Loucy (cell line): ENCODE data around the gene SIPA1L3.

Experiments used
- EZH2phosphoT487 ChIP-seq: fragments of 200-600 bp; IDR thresholded peaks from 2 replicates; pipeline ENCODE4 v1.6.1; 2018; ENCODE audit warnings: antibody characterized with exemption, mild to moderate bottlenecking, moderate library complexity, borderline replicate concordance
- TF ChIP-seq, protein P1 (sequence below): fragments of 200-600 bp; sonication (generic); conservative IDR thresholded peaks from 2 replicates; pipeline ENCODE4 v1.5.1; 2014; ENCODE audit warnings: mild to moderate bottlenecking, antibody characterized with exemption, low read length

DNA sequence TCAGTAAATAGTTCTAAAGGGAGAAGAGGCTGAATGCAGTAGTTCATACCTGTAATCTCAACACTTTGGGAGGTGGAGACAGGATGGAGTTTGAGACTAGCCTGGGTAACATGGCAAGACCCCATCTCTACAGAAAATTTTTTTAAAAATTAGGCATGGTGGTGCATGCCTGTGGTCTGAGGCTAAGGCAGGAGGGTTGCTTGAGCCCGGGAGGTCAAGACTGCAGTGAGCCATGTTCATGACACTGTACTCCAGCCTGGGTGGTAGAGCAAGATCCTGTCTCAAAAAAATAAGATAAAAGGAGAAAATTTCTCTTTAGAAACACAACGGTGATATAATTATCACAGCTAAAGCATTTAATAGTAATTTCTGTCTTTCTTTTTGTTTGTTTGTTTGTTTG is 57.1 kb downstream of the SIPA1L3 start:
- TF ChIP-seq, protein P1, sequence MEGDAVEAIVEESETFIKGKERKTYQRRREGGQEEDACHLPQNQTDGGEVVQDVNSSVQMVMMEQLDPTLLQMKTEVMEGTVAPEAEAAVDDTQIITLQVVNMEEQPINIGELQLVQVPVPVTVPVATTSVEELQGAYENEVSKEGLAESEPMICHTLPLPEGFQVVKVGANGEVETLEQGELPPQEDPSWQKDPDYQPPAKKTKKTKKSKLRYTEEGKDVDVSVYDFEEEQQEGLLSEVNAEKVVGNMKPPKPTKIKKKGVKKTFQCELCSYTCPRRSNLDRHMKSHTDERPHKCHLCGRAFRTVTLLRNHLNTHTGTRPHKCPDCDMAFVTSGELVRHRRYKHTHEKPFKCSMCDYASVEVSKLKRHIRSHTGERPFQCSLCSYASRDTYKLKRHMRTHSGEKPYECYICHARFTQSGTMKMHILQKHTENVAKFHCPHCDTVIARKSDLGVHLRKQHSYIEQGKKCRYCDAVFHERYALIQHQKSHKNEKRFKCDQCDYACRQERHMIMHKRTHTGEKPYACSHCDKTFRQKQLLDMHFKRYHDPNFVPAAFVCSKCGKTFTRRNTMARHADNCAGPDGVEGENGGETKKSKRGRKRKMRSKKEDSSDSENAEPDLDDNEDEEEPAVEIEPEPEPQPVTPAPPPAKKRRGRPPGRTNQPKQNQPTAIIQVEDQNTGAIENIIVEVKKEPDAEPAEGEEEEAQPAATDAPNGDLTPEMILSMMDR = no peak
- no peak for TF ChIP-seq EZH2phosphoT487
